Skeletal muscle satellite cell (primary cell): ENCODE measurements around the gene CFAP47.

Experiments used
- H3K27me3 ChIP-seq: 2 replicates; pipeline ENCODE4 v1.7.0; 2013; ENCODE audit warnings: low read length; ENCODE audit not compliant: control insufficient read depth, insufficient read depth
- H3K36me3 ChIP-seq: 2 replicates; pipeline ENCODE4 v1.7.0; 2013; ENCODE audit warnings: mild to moderate bottlenecking, control low read depth, low read length; ENCODE audit not compliant: insufficient read depth
- H3K4me1 ChIP-seq: 2 replicates; pipeline ENCODE4 v1.7.0; 2013; ENCODE audit warnings: low read length; ENCODE audit not compliant: control insufficient read depth, insufficient read depth
- H3K4me2 ChIP-seq: 2 replicates; pipeline ENCODE4 v1.7.0; 2013; ENCODE audit warnings: mild to moderate bottlenecking, low read length
- H3K4me3 ChIP-seq: 2 replicates; pipeline ENCODE4 v1.7.0; 2013; ENCODE audit warnings: low read length
- H3K9ac ChIP-seq: 2 replicates; pipeline ENCODE4 v1.7.0; 2013; ENCODE audit warnings: mild to moderate bottlenecking, low read depth, low read length, moderate library complexity
- H3K9me3 ChIP-seq: replicated peaks from 2 replicates; pipeline ENCODE4 v1.7.0; 2013; ENCODE audit warnings: mild to moderate bottlenecking, control low read depth, low read length

CFAP47 gene

GRCh38 chrX:36266155-36266554 lies 346.6 kb downstream of the CFAP47 start:
- Histone ChIP-seq H3K4me2 (no peak overlapping the region), H3K4me1 (no peaks in the 10 kb centered on the region), H3K4me3 (no peak overlapping the region), H3K27me3 (no peaks in the 10 kb centered on the region), H3K9ac (no peak overlapping the region), H3K36me3 (no peaks in the 10 kb centered on the region), H3K9me3 (no peaks in the 10 kb centered on the region)

GRCh38 chrX:36310136-36310535 lies 390.6 kb downstream of the CFAP47 start:
- H3K9me3 ChIP-seq: no peaks in the 10 kb centered on the region
- no peaks in the 10 kb centered on the region for H3K4me1 ChIP-seq
- no peaks in the 10 kb centered on the region for H3K27me3 ChIP-seq
- no peak overlapping the region for H3K9ac ChIP-seq
- H3K4me3 ChIP-seq: no peak overlapping the region
- no peak overlapping the region for H3K4me2 ChIP-seq
- H3K36me3 ChIP-seq: no peaks in the 10 kb centered on the region

GRCh38 chrX:36314303-36314702 lies 394.8 kb downstream of the CFAP47 start:
- H3K4me1 ChIP-seq: no peaks in the 10 kb centered on the region
- H3K9me3 ChIP-seq: no peaks in the 10 kb centered on the region
- H3K9ac ChIP-seq: no peak overlapping the region
- no peaks in the 10 kb centered on the region for H3K27me3 ChIP-seq
- H3K36me3 ChIP-seq: no peaks in the 10 kb centered on the region
- H3K4me3 ChIP-seq: no peak overlapping the region
- no peak overlapping the region for H3K4me2 ChIP-seq

GRCh38 chrX:36334572-36334971 lies 415.0 kb downstream of the CFAP47 start:
- no peaks in the 10 kb centered on the region for H3K9me3 ChIP-seq
- H3K4me2 ChIP-seq: no peak overlapping the region
- peaks cover 3% of the 10 kb centered on the region for H3K4me1 ChIP-seq
- no peak overlapping the region for H3K9ac ChIP-seq
- no peak overlapping the region for H3K4me3 ChIP-seq
- no peaks in the 10 kb centered on the region for H3K27me3 ChIP-seq
- no peaks in the 10 kb centered on the region for H3K36me3 ChIP-seq

- no peaks in the 10 kb centered on the region for H3K9me3 ChIP-seq
- peaks cover 3% of the 10 kb centered on the region for H3K4me1 ChIP-seq
- no peaks in the 10 kb centered on the region for H3K27me3 ChIP-seq
- H3K9ac ChIP-seq: no peak overlapping the region
- no peak overlapping the region for H3K4me3 ChIP-seq
- H3K4me2 ChIP-seq: no peak overlapping the region
- H3K36me3 ChIP-seq: no peaks in the 10 kb centered on the region
Measured at GRCh38 chrX:36336751-36337150, 417.2 kb downstream of the CFAP47 start.

GRCh38 chrX:36344301-36344700 lies 424.8 kb downstream of the CFAP47 start:
- Histone ChIP-seq H3K4me2 (no peak overlapping the region), H3K4me1 (no peaks in the 10 kb centered on the region), H3K4me3 (no peak overlapping the region), H3K27me3 (no peaks in the 10 kb centered on the region), H3K36me3 (no peaks in the 10 kb centered on the region), H3K9ac (no peak overlapping the region), H3K9me3 (no peaks in the 10 kb centered on the region)

GRCh38 chrX:36348509-36348908 lies 429.0 kb downstream of the CFAP47 start:
- Histone ChIP-seq H3K4me2 (no peak overlapping the region), H3K36me3 (no peaks in the 10 kb centered on the region), H3K27me3 (no peaks in the 10 kb centered on the region), H3K9ac (no peak overlapping the region), H3K9me3 (no peaks in the 10 kb centered on the region), H3K4me1 (no peaks in the 10 kb centered on the region), H3K4me3 (no peak overlapping the region)

- H3K4me1 ChIP-seq: no peaks in the 10 kb centered on the region
- no peaks in the 10 kb centered on the region for H3K9me3 ChIP-seq
- no peak overlapping the region for H3K9ac ChIP-seq
- H3K27me3 ChIP-seq: no peaks in the 10 kb centered on the region
- no peak overlapping the region for H3K4me3 ChIP-seq
- no peaks in the 10 kb centered on the region for H3K36me3 ChIP-seq
- no peak overlapping the region for H3K4me2 ChIP-seq
Measured at GRCh38 chrX:36357855-36358254, 438.3 kb downstream of the CFAP47 start.

GRCh38 chrX:36364262-36364661 lies 444.7 kb downstream of the CFAP47 start:
- no peak overlapping the region for H3K4me2 ChIP-seq
- no peaks in the 10 kb centered on the region for H3K4me1 ChIP-seq
- H3K27me3 ChIP-seq: no peaks in the 10 kb centered on the region
- H3K9ac ChIP-seq: no peak overlapping the region
- H3K9me3 ChIP-seq: no peaks in the 10 kb centered on the region
- H3K4me3 ChIP-seq: no peak overlapping the region
- no peaks in the 10 kb centered on the region for H3K36me3 ChIP-seq

- Histone ChIP-seq H3K4me1 (peaks cover under 1% of the 10 kb centered on the region), H3K4me2 (no peak overlapping the region), H3K9me3 (no peaks in the 10 kb centered on the region), H3K4me3 (no peak overlapping the region), H3K9ac (no peak overlapping the region), H3K36me3 (no peaks in the 10 kb centered on the region), H3K27me3 (no peaks in the 10 kb centered on the region)
Measured at GRCh38 chrX:36383495-36383894, 464.0 kb downstream of the CFAP47 start.

- H3K4me1 ChIP-seq: peaks cover 10% of the 10 kb centered on the region
- H3K36me3 ChIP-seq: no peaks in the 10 kb centered on the region
- no peak overlapping the region for H3K9ac ChIP-seq
- H3K9me3 ChIP-seq: no peaks in the 10 kb centered on the region
- H3K4me2 ChIP-seq: no peak overlapping the region
- no peaks in the 10 kb centered on the region for H3K27me3 ChIP-seq
- no peak overlapping the region for H3K4me3 ChIP-seq
Measured at GRCh38 chrX:36388901-36389300, 469.4 kb downstream of the CFAP47 start.

GRCh38 chrX:36401774-36402173 lies 482.2 kb downstream of the CFAP47 start:
- H3K4me3 ChIP-seq: no peak overlapping the region
- no peaks in the 10 kb centered on the region for H3K27me3 ChIP-seq
- H3K36me3 ChIP-seq: no peaks in the 10 kb centered on the region
- no peak overlapping the region for H3K9ac ChIP-seq
- no peaks in the 10 kb centered on the region for H3K9me3 ChIP-seq
- no peak overlapping the region for H3K4me2 ChIP-seq
- no peaks in the 10 kb centered on the region for H3K4me1 ChIP-seq
